ENCODE data around the gene ZMIZ1.

The ZMIZ1 gene

DNA sequence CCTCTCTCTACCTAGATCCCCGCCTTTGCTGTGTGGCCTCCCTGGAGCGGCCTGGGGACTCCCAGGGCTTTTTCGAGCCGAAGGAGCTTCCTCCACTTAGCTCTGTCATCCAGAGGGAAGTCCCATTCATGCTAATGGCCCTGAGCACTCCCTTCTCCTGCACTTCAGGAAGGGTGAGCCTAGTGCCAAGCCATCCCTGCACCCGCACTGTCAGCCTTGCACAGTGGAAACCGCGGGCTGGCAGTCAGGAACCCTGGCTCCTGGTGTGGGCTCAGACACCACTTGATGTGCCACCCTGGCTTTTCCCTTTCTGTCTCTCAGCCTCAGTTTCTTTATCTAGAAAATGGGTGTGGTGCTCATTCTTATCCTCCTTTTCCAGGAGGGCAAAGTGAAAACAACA is 131.6 kb downstream of the ZMIZ1 start:
- no peak for DNase-seq (ENCODE audit: extremely low read depth in 1 of 2, low read depth in 1 of 2)

DNA sequence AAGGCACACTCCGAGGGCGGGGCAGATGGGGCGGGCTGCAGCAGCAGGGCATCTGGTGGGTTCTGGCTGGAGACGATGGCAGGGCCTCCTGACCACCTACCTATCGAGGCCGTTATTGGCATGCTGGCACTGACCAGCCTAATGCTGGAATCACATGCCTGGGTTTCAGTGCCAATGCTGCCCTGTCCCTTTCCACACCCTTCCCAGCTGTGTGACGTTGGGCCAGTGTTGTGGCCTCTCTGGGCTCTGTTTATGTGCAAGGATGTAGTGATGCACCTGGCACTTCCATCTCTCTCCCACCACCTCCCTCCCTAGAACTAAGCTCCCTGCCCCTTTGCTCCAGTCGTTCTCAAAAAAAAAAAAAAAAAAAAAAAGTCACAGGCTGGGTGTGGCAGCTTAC is 132.9 kb downstream of the ZMIZ1 start:
- no peak for DNase-seq (ENCODE audit: extremely low read depth in 1 of 2, low read depth in 1 of 2)

DNA sequence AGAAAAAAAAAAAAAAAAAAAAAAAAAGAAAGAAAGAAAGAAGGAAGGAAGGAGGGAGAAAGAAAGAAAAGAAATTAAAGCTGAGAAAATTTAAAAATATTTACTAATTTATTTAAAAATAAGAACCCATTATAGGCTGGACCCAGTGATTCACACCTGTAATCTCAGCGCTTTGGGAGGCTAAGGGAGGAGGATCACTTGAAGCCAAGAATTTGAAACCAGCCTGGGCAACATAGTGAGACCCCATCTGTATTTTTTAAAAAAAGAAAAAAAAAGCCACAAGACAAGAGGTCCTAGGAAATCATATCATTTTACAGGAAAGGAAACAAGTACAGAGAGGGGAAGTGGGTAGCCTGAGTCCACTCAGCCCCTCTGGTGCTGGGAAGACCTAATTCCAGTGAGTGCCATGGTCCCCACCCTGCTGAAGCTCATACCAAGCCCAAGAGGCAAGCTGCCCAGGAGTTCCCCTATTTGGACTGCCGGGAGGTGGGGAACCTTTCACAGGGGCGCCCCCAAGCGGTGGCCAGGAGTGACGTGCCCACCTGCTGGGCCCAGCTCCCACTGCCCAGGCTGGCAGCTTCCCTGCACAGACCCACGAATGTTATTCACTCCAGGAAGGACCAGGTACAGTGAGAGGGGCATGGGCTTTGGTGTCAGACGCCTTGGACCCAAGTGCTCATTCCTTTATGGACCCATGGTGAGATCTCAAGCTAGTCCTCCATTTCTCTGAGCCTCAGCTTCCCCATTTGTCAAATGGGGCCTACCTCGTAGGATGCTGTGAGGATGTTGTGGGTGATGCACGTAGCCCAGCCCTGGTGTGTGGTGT is 133.6 kb downstream of the ZMIZ1 start:
- peak in 1 of 2 donors; percentile 4 for DNase-seq (ENCODE audit: extremely low read depth in 1 of 2, low read depth in 1 of 2)

- no peak for DNase-seq (ENCODE audit: extremely low read depth in 1 of 2, low read depth in 1 of 2)
Observed at GRCh38 chr10:79203014-79203644, 134.4 kb downstream of the ZMIZ1 start.

GRCh38 chr10:79203833-79204232 is 135.1 kb downstream of the ZMIZ1 start:
- DNase-seq (ENCODE audit: extremely low read depth in 1 of 2, low read depth in 1 of 2): no peak

DNA sequence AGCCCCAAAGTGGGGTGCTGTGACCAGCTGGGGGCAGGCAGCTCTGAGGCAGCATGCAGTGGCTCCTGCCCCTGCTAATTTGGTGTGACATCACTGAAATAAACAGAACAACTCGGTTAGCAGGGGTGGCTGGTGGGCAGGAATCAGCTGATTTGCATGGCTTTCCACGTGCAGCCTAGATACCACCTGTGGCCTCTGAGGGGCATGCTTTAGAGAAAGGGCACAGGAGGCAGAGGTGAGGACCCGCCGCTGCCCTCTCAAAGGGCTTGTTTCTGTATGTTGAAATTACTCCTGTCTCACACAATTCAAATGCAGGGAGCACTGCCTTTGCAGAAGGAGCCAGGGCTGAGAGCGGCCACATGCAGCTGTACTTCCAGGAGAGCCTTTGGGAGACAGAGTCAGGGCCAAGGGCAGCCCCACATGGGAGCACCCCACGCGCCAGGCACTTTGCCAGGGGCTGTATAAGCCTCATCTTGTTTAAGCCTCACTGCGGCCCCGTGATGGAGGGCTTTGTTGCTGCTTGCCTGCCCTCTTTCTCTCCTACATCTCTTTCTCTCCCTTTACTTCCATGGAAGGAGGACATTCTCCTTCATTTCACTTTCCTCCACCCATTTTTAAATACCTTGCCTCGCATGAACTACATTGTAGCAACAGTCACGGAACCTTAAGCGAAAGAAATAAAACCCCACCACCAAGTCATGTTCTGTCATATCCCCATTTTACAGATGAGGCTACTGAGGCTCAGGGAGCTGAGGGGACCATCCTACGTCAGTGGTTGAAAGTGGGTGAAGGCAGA is 137.7 kb downstream of the ZMIZ1 start:
- no peak for DNase-seq (ENCODE audit: extremely low read depth in 1 of 2, low read depth in 1 of 2)

GRCh38 chr10:79207096-79207357 is 138.3 kb downstream of the ZMIZ1 start:
- no peak for DNase-seq (ENCODE audit: extremely low read depth in 1 of 2, low read depth in 1 of 2)

- DNase-seq (ENCODE audit: extremely low read depth in 1 of 2, low read depth in 1 of 2): no peak
Observed at GRCh38 chr10:79207726-79208125, 139.0 kb downstream of the ZMIZ1 start.

DNA sequence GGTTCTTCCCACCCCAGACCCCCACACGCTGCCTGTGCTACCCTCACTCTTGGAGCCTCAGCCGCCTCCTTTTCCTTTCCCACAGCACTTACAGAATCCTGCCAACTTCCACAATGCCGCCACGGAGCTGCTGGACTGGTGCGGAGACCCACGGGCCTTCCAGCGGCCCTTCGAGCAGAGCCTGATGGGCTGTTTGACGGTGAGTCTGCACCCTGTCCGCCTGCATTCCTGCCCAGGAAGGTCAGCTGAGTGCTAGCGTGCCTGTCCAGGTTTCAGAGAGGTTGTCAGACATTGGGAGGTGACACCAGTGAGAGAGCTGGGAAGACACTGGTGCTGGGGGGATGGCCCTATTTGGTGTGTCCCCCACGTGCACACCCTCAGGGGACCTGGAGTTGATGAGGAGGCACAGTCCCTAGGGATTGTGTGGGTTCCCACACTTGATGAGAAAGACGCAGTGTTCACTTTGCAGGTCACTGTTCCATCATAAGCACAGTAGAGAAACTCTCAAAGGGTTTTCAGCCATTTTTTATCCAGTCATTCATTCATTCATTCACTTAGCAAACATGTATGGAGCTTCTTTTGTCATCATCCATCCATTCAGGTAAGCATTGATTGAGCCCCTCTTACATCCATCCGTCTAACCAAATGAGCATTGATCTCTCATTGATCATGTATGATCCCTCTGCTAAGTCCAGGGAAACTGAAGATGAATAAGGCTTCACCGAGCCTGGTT is 139.7 kb downstream of the ZMIZ1 start:
- no peak for DNase-seq (ENCODE audit: extremely low read depth in 1 of 2, low read depth in 1 of 2)

GRCh38 chr10:79209340-79209739 is 140.6 kb downstream of the ZMIZ1 start:
- DNase-seq (ENCODE audit: extremely low read depth in 1 of 2, low read depth in 1 of 2): no peak

GRCh38 chr10:79209831-79210230 is 141.1 kb downstream of the ZMIZ1 start:
- DNase-seq (ENCODE audit: extremely low read depth in 1 of 2, low read depth in 1 of 2): no peak

GRCh38 chr10:79210672-79211071 is 141.9 kb downstream of the ZMIZ1 start:
- no peak for DNase-seq (ENCODE audit: extremely low read depth in 1 of 2, low read depth in 1 of 2)

GRCh38 chr10:79211616-79212015 is 142.8 kb downstream of the ZMIZ1 start:
- no peak for DNase-seq (ENCODE audit: extremely low read depth in 1 of 2, low read depth in 1 of 2)

DNA sequence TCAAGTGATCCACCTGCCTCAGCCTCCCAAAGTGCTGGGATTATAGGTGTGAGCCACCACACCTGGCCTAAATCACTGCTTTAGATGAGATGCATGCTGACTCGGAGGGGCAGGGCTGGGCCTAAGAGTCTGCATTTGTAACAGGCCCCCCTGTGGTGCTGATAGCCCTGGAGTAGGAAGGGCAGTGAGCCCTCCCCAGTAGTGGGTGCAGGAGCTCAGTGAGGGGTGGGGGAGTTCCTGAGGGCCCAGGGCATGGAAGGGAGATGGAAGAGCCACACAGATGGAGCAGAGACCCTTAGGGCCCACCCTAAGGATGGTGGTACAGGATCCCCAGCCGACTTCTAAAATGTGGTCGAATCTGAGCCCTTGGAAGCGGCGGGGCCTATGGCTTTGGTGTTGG is 146.8 kb downstream of the ZMIZ1 start:
- DNase-seq (ENCODE audit: extremely low read depth in 1 of 2, low read depth in 1 of 2): no peak

DNA sequence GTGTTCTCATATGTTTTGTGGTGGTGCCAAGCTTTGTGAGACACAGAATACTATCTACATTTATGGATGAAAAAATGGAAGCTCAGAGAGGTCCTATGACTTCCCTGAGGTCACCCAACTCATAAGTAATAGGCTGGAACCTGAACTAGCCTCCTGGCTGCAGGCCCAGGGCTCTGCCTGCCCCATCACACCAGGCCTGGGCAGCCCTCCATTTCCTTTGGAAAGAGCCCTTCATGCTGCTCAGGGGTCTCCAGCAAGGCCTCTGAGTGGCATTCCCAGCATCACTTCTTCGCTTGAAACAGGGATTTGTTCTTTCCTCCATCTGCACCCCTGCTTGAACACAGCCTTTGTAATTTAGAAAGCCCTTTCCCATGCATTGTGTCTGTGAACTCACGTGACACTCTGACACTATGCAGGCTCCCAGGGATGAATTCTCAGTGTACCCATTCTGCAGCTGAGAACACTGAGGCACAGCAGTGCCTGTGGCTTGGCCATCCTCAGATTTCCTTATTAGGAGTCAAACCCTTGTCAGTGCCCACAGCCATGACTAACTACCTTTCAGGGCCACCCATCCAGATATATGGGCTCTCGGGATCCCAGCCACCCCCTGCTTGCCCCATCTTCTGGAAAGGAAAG is 150.7 kb downstream of the ZMIZ1 start:
- no peak for DNase-seq (ENCODE audit: extremely low read depth in 1 of 2, low read depth in 1 of 2)

GRCh38 chr10:79220307-79220706 is 151.5 kb downstream of the ZMIZ1 start:
- no peak for DNase-seq (ENCODE audit: extremely low read depth in 1 of 2, low read depth in 1 of 2)

DNA sequence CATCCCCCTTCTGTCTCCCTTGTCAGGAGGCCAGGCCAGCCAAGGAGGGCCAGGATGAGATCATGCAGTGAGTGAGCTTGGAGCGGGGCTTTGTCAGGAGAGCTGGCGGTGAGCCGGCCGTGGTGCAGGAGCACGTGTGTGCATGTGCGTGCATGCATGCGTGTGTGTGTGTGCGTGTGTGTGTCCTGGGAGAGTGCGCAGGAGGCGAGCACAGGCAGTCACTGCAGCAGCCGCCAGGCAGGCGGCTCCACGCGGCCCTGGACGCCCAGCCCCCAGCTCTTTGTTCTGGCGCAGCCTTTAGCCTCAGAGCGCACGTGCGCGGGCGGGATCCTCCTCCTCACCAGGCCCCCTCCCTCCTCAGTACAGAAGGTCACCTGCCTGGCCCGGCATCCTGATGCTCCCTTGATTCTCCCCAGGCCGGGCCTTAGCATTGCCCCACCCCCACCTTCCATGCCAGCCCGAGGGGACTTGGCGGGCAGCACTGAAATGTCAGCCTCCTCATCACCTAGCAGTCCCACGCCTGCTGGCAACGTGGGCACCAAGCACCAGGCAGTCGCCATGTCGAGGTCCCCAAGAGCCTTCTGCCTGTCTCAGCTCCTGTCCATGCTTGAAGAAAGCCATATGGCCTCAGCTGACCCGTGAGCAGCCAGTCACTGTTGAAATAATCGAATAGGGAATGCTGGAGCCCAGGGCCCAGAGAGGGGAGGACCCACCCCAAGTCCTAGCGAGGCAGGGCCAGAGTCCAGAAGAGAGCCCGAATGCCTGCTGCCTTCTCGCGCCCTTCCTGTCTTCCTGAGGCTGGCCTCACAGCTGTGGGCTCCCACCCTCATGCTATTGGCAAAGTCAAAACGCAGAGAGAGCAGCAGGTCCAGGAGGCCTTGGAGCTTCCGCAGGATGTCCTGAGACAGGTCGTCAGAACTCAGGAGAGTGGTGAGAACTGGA is 152.6 kb downstream of the ZMIZ1 start:
- no peak for DNase-seq (ENCODE audit: extremely low read depth in 1 of 2, low read depth in 1 of 2)

DNA sequence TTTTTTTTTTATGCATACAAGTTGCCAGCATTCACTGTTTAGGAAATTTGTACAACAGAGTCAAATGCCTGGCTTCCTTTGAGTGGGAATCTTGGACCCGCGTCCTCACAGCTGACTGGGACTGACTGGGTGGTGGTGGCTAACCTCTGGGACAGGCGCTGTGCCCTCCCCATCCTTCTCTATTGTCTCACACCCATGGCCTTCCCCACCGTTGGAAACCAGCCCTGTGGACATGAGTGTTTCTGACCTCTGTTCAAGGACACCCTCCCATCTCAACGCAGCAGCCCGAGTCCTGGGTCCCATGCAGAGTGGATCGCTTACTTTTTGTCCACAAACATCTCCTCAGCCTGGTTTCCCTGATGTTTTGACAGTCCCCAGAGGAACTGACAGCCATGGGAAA is 153.4 kb downstream of the ZMIZ1 start:
- no peak for DNase-seq (ENCODE audit: extremely low read depth in 1 of 2, low read depth in 1 of 2)

DNA sequence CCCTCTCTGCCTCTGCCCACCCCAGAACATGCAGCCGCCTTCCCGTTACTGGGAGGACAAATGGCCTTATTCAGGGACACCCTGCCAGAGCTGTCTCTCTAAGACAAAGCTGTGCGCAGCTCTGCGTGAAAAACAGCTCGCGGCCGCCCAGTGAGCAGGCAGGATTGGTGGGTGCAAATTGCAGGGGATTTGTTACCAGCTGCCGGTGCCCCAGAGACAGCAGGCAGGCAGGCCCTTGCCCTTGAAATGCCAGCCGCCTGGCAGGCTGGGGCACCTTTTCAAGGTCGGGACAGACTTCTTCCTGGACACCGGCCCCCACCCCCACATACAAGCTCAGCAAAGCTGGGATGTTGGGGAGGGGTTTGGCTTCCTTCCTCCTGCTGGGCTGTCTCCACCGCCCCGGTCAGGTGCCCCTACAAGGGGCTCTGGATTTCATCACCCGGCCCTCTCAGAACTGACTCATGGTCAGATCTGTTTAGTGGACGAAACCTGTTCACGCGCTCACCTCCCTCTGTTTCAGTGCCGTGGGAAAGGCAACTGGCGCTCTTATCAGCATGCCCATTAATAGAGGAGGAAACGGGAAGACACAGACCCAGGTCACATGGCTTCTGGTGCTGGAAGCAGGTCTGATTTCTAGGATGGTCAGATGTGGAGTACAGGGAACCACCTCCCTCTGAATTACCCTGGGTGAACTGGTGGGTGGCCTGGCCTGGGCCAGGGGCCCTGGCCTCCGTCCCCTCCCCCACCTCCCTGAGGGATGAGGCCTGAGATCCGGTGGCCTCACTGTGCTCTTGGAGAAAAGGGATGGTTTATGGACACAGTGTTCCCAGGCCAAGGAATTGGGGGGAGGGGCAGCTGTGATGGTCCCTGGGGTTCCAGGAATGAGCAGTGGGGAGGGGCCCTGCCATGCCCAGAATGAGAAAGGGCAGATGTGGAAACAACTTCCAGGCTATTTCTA is 154.6 kb downstream of the ZMIZ1 start:
- DNase-seq (ENCODE audit: extremely low read depth in 1 of 2, low read depth in 1 of 2): no peak
